A673 (cell line): ENCODE results near the gene PILRA. TPM values are rescaled to one million over a fixed set of nuclear protein-coding genes. Genes with fewer than 3 reads are reported as not detected.
"Not testable (repeated sequence)": the region's sequence is repeated elsewhere in the genome, so short reads cannot be mapped to it uniquely, and the experiment has no call there.

Experiments
- Bru-seq: library from RNA; stranded (reverse); fragments of 400-500 nt; gene quantifications from one replicate; lab custom pipeline; 2021; lab: Mats Ljungman, UMichigan
- BruChase-seq, 2 experiments: library from RNA; stranded (reverse); fragments of 400-500 nt; gene quantifications; one replicate each; lab custom pipeline; 2021; lab: Mats Ljungman, UMichigan
- BruUV-seq: library from RNA; stranded (reverse); fragments of 400-500 nt; replicated peaks from 2 replicates; lab custom pipeline; 2021; lab: Mats Ljungman, UMichigan
- CTCF ChIA-PET: fragments of 300-600 bp; sonication (Branson Sonifier 250); formaldehyde crosslinking; loops from one replicate; lab custom pipeline; 2022; ENCODE audit warnings: antibody characterized with exemption; lab: Charles Lee
- POLR2A ChIA-PET: fragments of 300-600 bp; sonication (Branson Sonifier 250); formaldehyde crosslinking; loops from one replicate; lab custom pipeline; 2022; ENCODE audit warnings: antibody characterized with exemption; ENCODE audit not compliant: low non-redundant PET; lab: Charles Lee
- DNase-seq: peaks from one replicate; pipeline ENCODE4 v3.0.0-alpha.2; 2015; ENCODE audit warnings: low spot score
- H3K27ac ChIP-seq: fragments of 200-600 bp; sonication (generic); 2 replicates; pipeline ENCODE4 v1.5.1; 2016; ENCODE audit warnings: mixed run types, low read depth, mild to moderate bottlenecking, mixed read lengths, antibody characterized with exemption, low read length; ENCODE audit not compliant: poor library complexity, severe bottlenecking
- H3K27me3 ChIP-seq: fragments of 200-600 bp; sonication (generic); replicated peaks from 2 replicates; pipeline ENCODE4 v1.6.1; 2017; ENCODE audit warnings: mixed run types, low read depth, mild to moderate bottlenecking, mixed read lengths, antibody characterized with exemption, low read length; ENCODE audit not compliant: insufficient read depth, poor library complexity
- H3K36me3 ChIP-seq: fragments of 200-600 bp; sonication (generic); 2 replicates; pipeline ENCODE4 v1.6.1; 2016; ENCODE audit warnings: mixed run types, mild to moderate bottlenecking, mixed read lengths, antibody characterized with exemption, low read length; ENCODE audit not compliant: insufficient read depth, poor library complexity, severe bottlenecking
- H3K4me1 ChIP-seq: fragments of 200-600 bp; sonication (generic); 2 replicates; pipeline ENCODE4 v1.6.1; 2017; ENCODE audit warnings: mixed run types, mild to moderate bottlenecking, mixed read lengths, antibody characterized with exemption, low read length; ENCODE audit not compliant: insufficient read depth, poor library complexity, severe bottlenecking
- H3K4me3 ChIP-seq: fragments of 200-600 bp; sonication (generic); 2 replicates; pipeline ENCODE4 v1.5.1; 2016; ENCODE audit warnings: low read depth, mixed run types, mild to moderate bottlenecking, mixed read lengths, low read length; ENCODE audit not compliant: poor library complexity, severe bottlenecking
- H3K9me3 ChIP-seq: fragments of 200-600 bp; sonication (generic); 2 replicates; pipeline ENCODE4 v1.6.1; 2016; ENCODE audit warnings: mixed run types, low read depth, mild to moderate bottlenecking, mixed read lengths, antibody characterized with exemption, low read length; ENCODE audit not compliant: poor library complexity, severe bottlenecking
- EZH2 ChIP-seq: fragments of 200-600 bp; sonication (generic); IDR thresholded peaks from 2 replicates; pipeline ENCODE4 v1.6.1; 2017; ENCODE audit warnings: borderline replicate concordance, low read depth, mild to moderate bottlenecking, mixed read lengths, antibody characterized with exemption, low read length; ENCODE audit not compliant: poor library complexity, severe bottlenecking
- intact Hi-C: fragments of 100-400 bp; cut with micrococcal nuclease; formaldehyde crosslinking; loops from one replicate; pipeline ENCODE4 v1.10.0; 2022; ENCODE audit not compliant: unreplicated experiment
- long read RNA-seq: library from polyadenylated mRNA; stranded (forward); transcript quantifications from one replicate; pipeline ENCODE4 v2.0.0, GENCODE V29; 2022
- total RNA-seq: library from RNA; stranded (reverse); gene quantifications from 2 replicates; pipeline ENCODE4 v1.2.3, GENCODE V29; 2021
- TF ChIP-seq, protein P1 (sequence below): fragments of 300-800, 200-600 bp; sonication (generic); conservative IDR thresholded peaks from 2 replicates; pipeline ENCODE4 v1.5.1; 2017; ENCODE audit warnings: low read depth, mild to moderate bottlenecking, antibody characterized with exemption, low read length, moderate library complexity, mixed read lengths

The PILRA gene
- total RNA-seq: 1.5 and 2.0 TPM in 2 replicates
- Bru-seq, nascent RNA: percentile 38 among the genes with signal in this experiment
- BruChase-seq, experiment 1, labeled RNA remaining after a 2-hour chase: percentile 46 among the genes with signal in this experiment
- percentile 50 among the genes with signal in this experiment for BruChase-seq, experiment 2, labeled RNA remaining after a 6-hour chase
- long read RNA-seq: 0 reads

DNA sequence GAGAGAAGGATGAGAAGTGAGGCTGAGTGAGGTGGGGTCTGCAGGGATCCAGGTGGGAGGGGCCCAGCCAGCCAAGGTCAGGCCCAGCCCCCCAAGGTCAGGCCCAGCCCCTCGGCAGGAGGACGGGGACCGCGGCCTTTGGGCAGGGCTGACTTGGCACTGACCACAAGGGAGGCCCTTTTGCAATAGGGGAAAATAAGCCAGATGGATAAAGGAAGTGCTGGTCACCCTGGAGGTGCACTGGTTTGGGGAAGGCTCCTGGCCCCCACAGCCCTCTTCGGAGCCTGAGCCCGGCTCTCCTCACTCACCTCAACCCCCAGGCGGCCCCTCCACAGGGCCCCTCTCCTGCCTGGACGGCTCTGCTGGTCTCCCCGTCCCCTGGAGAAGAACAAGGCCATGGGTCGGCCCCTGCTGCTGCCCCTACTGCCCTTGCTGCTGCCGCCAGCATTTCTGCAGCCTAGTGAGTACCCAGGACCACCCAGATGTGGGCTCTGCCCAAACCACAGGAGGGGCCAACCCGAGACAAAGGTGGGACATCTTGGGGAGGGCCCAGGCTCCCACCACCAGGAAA, at the start of gene PILRA:
TSS of gene PILRA (plus strand) at position 227 of the 571 bp plus-strand sequence. CDS start at position 397, 170 bp downstream.
- no peak for TF ChIP-seq EZH2
- TF ChIP-seq, protein P1, sequence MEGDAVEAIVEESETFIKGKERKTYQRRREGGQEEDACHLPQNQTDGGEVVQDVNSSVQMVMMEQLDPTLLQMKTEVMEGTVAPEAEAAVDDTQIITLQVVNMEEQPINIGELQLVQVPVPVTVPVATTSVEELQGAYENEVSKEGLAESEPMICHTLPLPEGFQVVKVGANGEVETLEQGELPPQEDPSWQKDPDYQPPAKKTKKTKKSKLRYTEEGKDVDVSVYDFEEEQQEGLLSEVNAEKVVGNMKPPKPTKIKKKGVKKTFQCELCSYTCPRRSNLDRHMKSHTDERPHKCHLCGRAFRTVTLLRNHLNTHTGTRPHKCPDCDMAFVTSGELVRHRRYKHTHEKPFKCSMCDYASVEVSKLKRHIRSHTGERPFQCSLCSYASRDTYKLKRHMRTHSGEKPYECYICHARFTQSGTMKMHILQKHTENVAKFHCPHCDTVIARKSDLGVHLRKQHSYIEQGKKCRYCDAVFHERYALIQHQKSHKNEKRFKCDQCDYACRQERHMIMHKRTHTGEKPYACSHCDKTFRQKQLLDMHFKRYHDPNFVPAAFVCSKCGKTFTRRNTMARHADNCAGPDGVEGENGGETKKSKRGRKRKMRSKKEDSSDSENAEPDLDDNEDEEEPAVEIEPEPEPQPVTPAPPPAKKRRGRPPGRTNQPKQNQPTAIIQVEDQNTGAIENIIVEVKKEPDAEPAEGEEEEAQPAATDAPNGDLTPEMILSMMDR: no peak
- no peaks in the 10 kb centered on the region for H3K4me1 ChIP-seq
- BruUV-seq: no TSS peak
- no peaks in the 10 kb centered on the region for H3K9me3 ChIP-seq
- ChIA-PET CTCF (no interaction called here), POLR2A (no interaction called here)
- intact Hi-C loops: no loop called here
- DNase-seq: no peak
- no peaks in the 10 kb centered on the region for H3K27me3 ChIP-seq
- peak within 1 kb of the TSS; percentile 64 for H3K27ac ChIP-seq
- H3K36me3 ChIP-seq: no peaks in the 10 kb centered on the region
- no peak within 1 kb of the TSS for H3K4me3 ChIP-seq

DNA sequence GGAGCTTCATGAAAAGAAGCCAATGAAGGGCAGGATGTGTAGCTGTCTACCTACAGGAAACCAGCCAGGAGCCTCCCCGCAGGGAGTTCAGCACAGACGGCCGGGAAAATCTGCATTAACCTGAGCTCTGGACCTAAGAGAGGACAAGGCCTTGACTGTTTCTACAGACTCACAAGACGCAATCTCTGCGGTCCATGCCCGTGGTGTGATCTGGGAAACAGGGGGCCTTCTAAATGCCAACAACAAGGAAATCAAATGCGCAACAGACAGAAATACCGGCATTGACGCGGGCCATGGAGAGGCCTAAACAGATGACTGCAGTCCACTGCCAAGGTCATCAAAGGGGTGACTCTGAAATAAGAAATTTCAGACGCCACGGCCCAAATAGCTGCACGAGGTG, 49.1 kb upstream of the PILRA start:
- H3K36me3 ChIP-seq, CTCF ChIA-PET, H3K4me1 ChIP-seq, DNase-seq, H3K9me3 ChIP-seq, H3K4me3 ChIP-seq, POLR2A ChIA-PET, H3K27me3 ChIP-seq, H3K27ac ChIP-seq, BruUV-seq, intact Hi-C loops: not testable (repeated sequence)

DNA sequence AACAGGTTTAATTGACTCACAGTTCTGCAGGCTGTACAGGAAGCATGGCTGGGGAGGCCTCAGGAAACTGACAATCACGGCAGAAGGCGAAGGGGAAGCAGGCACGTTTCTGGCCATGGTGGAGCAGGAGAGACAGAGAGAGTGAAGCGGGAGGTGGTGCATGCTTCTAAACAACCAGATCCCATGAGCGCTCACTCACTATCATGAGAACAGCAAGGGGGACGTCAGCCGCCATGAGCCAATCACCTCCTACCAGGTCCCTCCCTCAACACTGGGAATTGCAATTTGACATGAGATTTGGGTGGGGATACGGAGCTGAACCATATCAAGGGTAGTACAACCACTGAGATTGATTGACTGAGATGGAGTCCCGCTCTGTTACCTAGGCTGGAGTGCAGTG, 47.6 kb upstream of the PILRA start:
- H3K9me3 ChIP-seq, H3K36me3 ChIP-seq, intact Hi-C loops, POLR2A ChIA-PET, H3K4me1 ChIP-seq, BruUV-seq, H3K27me3 ChIP-seq, CTCF ChIA-PET, H3K4me3 ChIP-seq, H3K27ac ChIP-seq, DNase-seq: not testable (repeated sequence)

DNA sequence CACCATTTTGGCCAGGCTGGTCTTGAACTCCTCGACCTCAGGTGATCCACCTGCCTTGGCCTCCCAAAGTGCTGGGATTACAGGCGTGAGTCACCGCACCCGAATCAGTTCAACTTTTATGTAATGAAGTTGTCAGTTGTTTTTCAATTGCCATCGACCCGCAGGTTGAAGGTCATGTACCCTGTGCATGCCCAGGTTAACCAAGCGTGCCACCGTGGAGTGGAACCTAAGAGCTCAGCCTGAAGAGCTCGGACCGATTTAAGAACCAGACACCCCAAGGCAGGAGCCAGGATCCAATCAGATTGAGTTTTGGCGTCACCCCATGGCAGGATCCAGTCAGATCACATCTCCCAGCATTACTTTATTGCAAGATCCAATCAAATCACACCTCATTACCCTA, 46.4 kb upstream of the PILRA start:
- H3K36me3 ChIP-seq, H3K27ac ChIP-seq, POLR2A ChIA-PET, H3K4me3 ChIP-seq, H3K9me3 ChIP-seq, CTCF ChIA-PET, DNase-seq, intact Hi-C loops, H3K4me1 ChIP-seq, BruUV-seq, H3K27me3 ChIP-seq: not testable (repeated sequence)

DNA sequence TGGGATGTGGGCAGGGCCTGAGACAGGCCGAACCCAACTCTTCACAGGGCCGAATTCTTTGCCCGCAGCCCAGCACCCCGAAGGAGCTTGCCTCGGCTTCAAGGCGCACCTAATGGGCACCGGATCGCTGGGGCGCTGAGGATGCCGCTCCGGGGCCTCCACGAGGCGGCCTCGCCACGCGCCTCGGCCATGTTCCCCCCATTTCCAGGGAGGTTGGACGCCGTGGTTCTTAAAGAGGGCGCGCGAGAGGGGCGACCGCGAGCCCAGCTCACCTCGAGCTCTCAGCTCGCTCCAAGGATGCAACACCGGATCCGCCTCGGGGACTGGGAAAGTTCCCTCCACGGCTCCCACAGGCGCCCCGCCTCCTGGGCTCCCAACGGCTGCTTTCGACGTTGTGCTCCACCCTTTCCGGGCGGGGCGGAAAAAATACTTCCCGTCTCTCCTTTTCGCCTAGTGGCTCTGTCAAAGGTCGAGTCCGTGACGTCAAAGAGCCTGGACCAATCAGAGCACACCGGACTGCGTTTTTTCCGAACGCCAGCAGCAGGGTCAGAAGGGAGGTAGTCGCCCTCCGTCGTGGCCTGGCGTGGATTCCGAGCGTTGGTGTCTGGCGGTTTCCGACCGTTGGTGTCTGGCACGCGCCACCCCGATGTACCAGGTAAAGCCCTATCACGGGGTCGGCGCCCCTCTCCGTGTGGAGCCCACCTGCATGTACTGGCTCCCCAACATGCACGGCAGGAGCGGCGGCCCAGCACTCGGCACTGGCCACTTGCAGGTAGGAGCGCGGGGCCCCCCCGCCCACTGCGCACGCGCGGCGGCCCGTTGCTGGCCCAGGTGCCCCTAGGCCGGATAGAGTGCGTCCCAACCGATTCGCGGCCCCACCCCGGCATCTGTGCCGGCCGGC, 37.5 kb upstream of the PILRA start:
- H3K4me1 ChIP-seq, H3K27me3 ChIP-seq, CTCF ChIA-PET, H3K9me3 ChIP-seq, H3K36me3 ChIP-seq, POLR2A ChIA-PET, intact Hi-C loops: not testable (repeated sequence)
- peak; percentile 92 for DNase-seq
- H3K27ac ChIP-seq: peak overlapping the region; percentile 74
- TSS peak; percentile 50 for BruUV-seq
- peak overlapping the region; percentile 61 for H3K4me3 ChIP-seq

DNA sequence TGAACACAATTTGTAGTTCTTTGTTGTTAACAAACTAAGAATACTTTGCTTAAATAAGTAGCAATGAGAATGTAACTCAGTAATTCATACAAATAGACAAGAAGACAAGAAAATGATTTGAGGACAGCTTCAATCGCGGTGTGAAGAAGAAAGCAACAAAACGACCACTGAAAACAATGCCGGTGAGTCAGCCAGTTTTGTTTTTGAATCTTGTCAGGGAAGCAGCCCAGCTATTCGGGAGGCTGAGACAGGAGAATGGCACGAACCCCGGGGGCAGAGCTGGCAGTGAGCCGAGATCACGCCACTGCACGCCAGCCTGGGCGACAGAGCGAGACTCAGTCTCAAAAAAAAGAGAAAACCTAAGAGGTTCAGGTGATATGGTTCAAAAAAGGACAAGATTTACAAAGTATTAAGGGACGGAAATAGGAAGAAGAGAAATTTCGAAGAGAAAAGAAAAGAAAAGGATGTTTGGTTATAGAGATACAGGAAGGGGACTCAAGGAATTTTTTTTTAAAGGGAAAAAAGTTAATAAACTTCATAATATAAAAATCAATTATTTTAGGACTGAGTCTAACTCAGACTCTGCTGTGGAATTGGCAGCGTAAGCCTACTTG, 35.1 kb upstream of the PILRA start:
- H3K9me3 ChIP-seq, H3K36me3 ChIP-seq, H3K4me1 ChIP-seq, CTCF ChIA-PET, intact Hi-C loops, H3K27ac ChIP-seq, H3K27me3 ChIP-seq, POLR2A ChIA-PET, H3K4me3 ChIP-seq, DNase-seq: not testable (repeated sequence)
- BruUV-seq: TSS peak; percentile 31
